A673 (cell line): ENCODE results near the gene GPR31. TPM values are rescaled to one million over a fixed set of nuclear protein-coding genes. Genes with fewer than 3 reads are reported as not detected.

Experiments
- BruUV-seq: library from RNA; stranded (reverse); fragments of 400-500 nt; replicated peaks from 2 replicates; lab custom pipeline; 2021; lab: Mats Ljungman, UMichigan
- CTCF ChIA-PET: fragments of 300-600 bp; sonication (Branson Sonifier 250); formaldehyde crosslinking; loops from one replicate; lab custom pipeline; 2022; ENCODE audit warnings: antibody characterized with exemption; lab: Charles Lee
- POLR2A ChIA-PET: fragments of 300-600 bp; sonication (Branson Sonifier 250); formaldehyde crosslinking; loops from one replicate; lab custom pipeline; 2022; ENCODE audit warnings: antibody characterized with exemption; ENCODE audit not compliant: low non-redundant PET; lab: Charles Lee
- DNase-seq: peaks from one replicate; pipeline ENCODE4 v3.0.0-alpha.2; 2015; ENCODE audit warnings: low spot score
- H3K27ac ChIP-seq: fragments of 200-600 bp; sonication (generic); 2 replicates; pipeline ENCODE4 v1.5.1; 2016; ENCODE audit warnings: mixed run types, low read depth, mild to moderate bottlenecking, mixed read lengths, antibody characterized with exemption, low read length; ENCODE audit not compliant: poor library complexity, severe bottlenecking
- H3K27me3 ChIP-seq: fragments of 200-600 bp; sonication (generic); replicated peaks from 2 replicates; pipeline ENCODE4 v1.6.1; 2017; ENCODE audit warnings: mixed run types, low read depth, mild to moderate bottlenecking, mixed read lengths, antibody characterized with exemption, low read length; ENCODE audit not compliant: insufficient read depth, poor library complexity
- H3K36me3 ChIP-seq: fragments of 200-600 bp; sonication (generic); 2 replicates; pipeline ENCODE4 v1.6.1; 2016; ENCODE audit warnings: mixed run types, mild to moderate bottlenecking, mixed read lengths, antibody characterized with exemption, low read length; ENCODE audit not compliant: insufficient read depth, poor library complexity, severe bottlenecking
- H3K4me1 ChIP-seq: fragments of 200-600 bp; sonication (generic); 2 replicates; pipeline ENCODE4 v1.6.1; 2017; ENCODE audit warnings: mixed run types, mild to moderate bottlenecking, mixed read lengths, antibody characterized with exemption, low read length; ENCODE audit not compliant: insufficient read depth, poor library complexity, severe bottlenecking
- H3K4me3 ChIP-seq: fragments of 200-600 bp; sonication (generic); 2 replicates; pipeline ENCODE4 v1.5.1; 2016; ENCODE audit warnings: low read depth, mixed run types, mild to moderate bottlenecking, mixed read lengths, low read length; ENCODE audit not compliant: poor library complexity, severe bottlenecking
- H3K9me3 ChIP-seq: fragments of 200-600 bp; sonication (generic); 2 replicates; pipeline ENCODE4 v1.6.1; 2016; ENCODE audit warnings: mixed run types, low read depth, mild to moderate bottlenecking, mixed read lengths, antibody characterized with exemption, low read length; ENCODE audit not compliant: poor library complexity, severe bottlenecking
- EZH2 ChIP-seq: fragments of 200-600 bp; sonication (generic); IDR thresholded peaks from 2 replicates; pipeline ENCODE4 v1.6.1; 2017; ENCODE audit warnings: borderline replicate concordance, low read depth, mild to moderate bottlenecking, mixed read lengths, antibody characterized with exemption, low read length; ENCODE audit not compliant: poor library complexity, severe bottlenecking
- intact Hi-C: fragments of 100-400 bp; cut with micrococcal nuclease; formaldehyde crosslinking; loops from one replicate; pipeline ENCODE4 v1.10.0; 2022; ENCODE audit not compliant: unreplicated experiment
- total RNA-seq: library from RNA; stranded (reverse); gene quantifications from 2 replicates; pipeline ENCODE4 v1.2.3, GENCODE V29; 2021
- TF ChIP-seq, protein P1 (sequence below): fragments of 300-800, 200-600 bp; sonication (generic); conservative IDR thresholded peaks from 2 replicates; pipeline ENCODE4 v1.5.1; 2017; ENCODE audit warnings: low read depth, mild to moderate bottlenecking, antibody characterized with exemption, low read length, moderate library complexity, mixed read lengths

GPR31 gene
- total RNA-seq, 1 experiment from 2014 or later = not detected

GRCh38 chr6:167108278-167108677 is 49.5 kb downstream of the GPR31 start:
- intact Hi-C loops = no loop called here
- Histone ChIP-seq H3K4me3 (no peak overlapping the region), H3K36me3 (no peaks in the 10 kb centered on the region), H3K27me3 (peaks cover 14% of the 10 kb centered on the region), H3K4me1 (no peaks in the 10 kb centered on the region), H3K27ac (no peak overlapping the region), H3K9me3 (no peaks in the 10 kb centered on the region)
- DNase-seq = no peak
- TF ChIP-seq EZH2 = no peak
- TF ChIP-seq, protein P1, sequence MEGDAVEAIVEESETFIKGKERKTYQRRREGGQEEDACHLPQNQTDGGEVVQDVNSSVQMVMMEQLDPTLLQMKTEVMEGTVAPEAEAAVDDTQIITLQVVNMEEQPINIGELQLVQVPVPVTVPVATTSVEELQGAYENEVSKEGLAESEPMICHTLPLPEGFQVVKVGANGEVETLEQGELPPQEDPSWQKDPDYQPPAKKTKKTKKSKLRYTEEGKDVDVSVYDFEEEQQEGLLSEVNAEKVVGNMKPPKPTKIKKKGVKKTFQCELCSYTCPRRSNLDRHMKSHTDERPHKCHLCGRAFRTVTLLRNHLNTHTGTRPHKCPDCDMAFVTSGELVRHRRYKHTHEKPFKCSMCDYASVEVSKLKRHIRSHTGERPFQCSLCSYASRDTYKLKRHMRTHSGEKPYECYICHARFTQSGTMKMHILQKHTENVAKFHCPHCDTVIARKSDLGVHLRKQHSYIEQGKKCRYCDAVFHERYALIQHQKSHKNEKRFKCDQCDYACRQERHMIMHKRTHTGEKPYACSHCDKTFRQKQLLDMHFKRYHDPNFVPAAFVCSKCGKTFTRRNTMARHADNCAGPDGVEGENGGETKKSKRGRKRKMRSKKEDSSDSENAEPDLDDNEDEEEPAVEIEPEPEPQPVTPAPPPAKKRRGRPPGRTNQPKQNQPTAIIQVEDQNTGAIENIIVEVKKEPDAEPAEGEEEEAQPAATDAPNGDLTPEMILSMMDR = no peak
- BruUV-seq = no TSS peak
- CTCF ChIA-PET = no interaction called here
- POLR2A ChIA-PET = no interaction called here

DNA sequence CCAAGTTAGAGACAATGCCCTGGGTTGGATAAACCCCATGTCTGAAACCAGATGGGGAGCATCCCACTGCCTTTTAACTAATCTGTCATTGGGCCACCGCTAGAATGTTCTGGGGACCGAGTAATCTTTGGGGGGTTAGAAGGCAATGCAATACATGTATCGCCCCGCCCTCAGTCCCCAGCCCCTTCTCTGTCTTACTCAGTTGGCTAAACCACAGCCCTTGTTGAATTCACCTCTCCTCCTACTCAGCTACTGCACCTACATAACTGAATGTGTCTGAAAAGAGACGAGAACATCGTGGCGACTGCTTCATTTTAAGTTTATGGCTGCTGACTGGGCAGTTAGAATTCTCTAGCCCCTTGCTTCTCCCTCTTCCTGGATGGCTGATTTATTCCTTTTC is 50.0 kb downstream of the GPR31 start:
- H3K4me1 ChIP-seq = no peaks in the 10 kb centered on the region
- intact Hi-C loops = no loop called here
- peaks cover 14% of the 10 kb centered on the region for H3K27me3 ChIP-seq
- POLR2A ChIA-PET = no interaction called here
- H3K9me3 ChIP-seq = no peaks in the 10 kb centered on the region
- no peak overlapping the region for H3K27ac ChIP-seq
- no peak for TF ChIP-seq EZH2
- TF ChIP-seq, protein P1 = no peak
- BruUV-seq = no TSS peak
- no peak for DNase-seq
- no peaks in the 10 kb centered on the region for H3K36me3 ChIP-seq
- CTCF ChIA-PET = no interaction called here
- no peak overlapping the region for H3K4me3 ChIP-seq

- H3K36me3 ChIP-seq = no peaks in the 10 kb centered on the region
- no TSS peak for BruUV-seq
- no peaks in the 10 kb centered on the region for H3K4me1 ChIP-seq
- H3K27me3 ChIP-seq = peaks cover 11% of the 10 kb centered on the region
- intact Hi-C loops = no loop called here
- H3K27ac ChIP-seq = no peak overlapping the region
- H3K9me3 ChIP-seq = no peaks in the 10 kb centered on the region
- no peak for TF ChIP-seq EZH2
- TF ChIP-seq, protein P1 = no peak
- ChIA-PET CTCF (no interaction called here), POLR2A (no interaction called here)
- no peak for DNase-seq
- no peak overlapping the region for H3K4me3 ChIP-seq
Observed at GRCh38 chr6:167106406-167106805, 51.4 kb downstream of the GPR31 start.

Other genes with a start within 250 kb of the GPR31 start
- gene RNASET2, start 201.4 kb downstream of the GPR31 start, total RNA-seq = 5.7 and 11.9 TPM in 2 replicates
- 33.4 and 34.2 TPM in 2 replicates for gene CEP43, start 158.6 kb downstream of the GPR31 start, total RNA-seq
- not detected in 2 replicates for gene CCR6, start 34.9 kb downstream of the GPR31 start, total RNA-seq
- not detected in 2 replicates for gene UNC93A, start 133.3 kb upstream of the GPR31 start, total RNA-seq
- gene TTLL2, start 167.1 kb upstream of the GPR31 start, total RNA-seq = not detected in 2 replicates